C4-2B (cell line): ENCODE measurements around the gene PVRIG.

Experiments used
- CTCF ChIP-seq: fragments of 450-650 bp; conservative IDR thresholded peaks from 2 replicates; pipeline ENCODE4 v1.5.1; 2017; ENCODE audit warnings: mild to moderate bottlenecking
- ZFX ChIP-seq: fragments of 450-650 bp; IDR thresholded peaks from 2 replicates; pipeline ENCODE4 v1.6.1; 2017

- no peak for TF ChIP-seq CTCF
- no peak for TF ChIP-seq ZFX
These were observed 6.1 kb upstream of the PVRIG start for GRCh38 chr7:100213672-100214071.
